Suprapubic skin (tissue), 4 donors: Measurements from ENCODE around the gene SMIM29. TPM values are rescaled to one million over a fixed set of nuclear protein-coding genes. Genes with fewer than 3 reads are reported as not detected.

ENCODE experiments used
- DNase-seq, 2 donors: peaks; one replicate each; pipeline ENCODE4 v3.0.0-alpha.2; 2019; ENCODE audit warnings: low spot score in 2 of 2
- H3K27ac ChIP-seq: fragments of 200-600 bp; sonication (generic); one replicate; pipeline ENCODE4 v1.5.1; 2019
- H3K27me3 ChIP-seq: fragments of 200-600 bp; sonication (generic); one replicate; pipeline ENCODE4 v1.5.1; 2019
- H3K36me3 ChIP-seq: fragments of 200-600 bp; sonication (generic); one replicate; pipeline ENCODE4 v1.5.1; 2019
- H3K4me1 ChIP-seq: fragments of 200-600 bp; sonication (generic); one replicate; pipeline ENCODE4 v1.5.1; 2019
- H3K4me3 ChIP-seq: fragments of 200-600 bp; sonication (generic); one replicate; pipeline ENCODE4 v1.5.1; 2019; ENCODE audit warnings: mild to moderate bottlenecking
- H3K9me3 ChIP-seq: fragments of 200-600 bp; sonication (generic); one replicate; pipeline ENCODE4 v1.5.1; 2019
- CTCF ChIP-seq, 2 donors: fragments of 200-600 bp in 1 of 2; fragments of 450-650 bp in 1 of 2; sonication (generic) in 1 of 2; IDR thresholded peaks; one replicate each; pipeline ENCODE4 v1.5.1; 2016 to 2019; ENCODE audit warnings: antibody characterized with exemption in 2 of 2, mild to moderate bottlenecking in 1 of 2, moderate library complexity in 1 of 2
- EP300 ChIP-seq: sonication (generic); formaldehyde crosslinking; IDR thresholded peaks from one replicate; pipeline ENCODE4 v1.6.1; 2017; ENCODE audit warnings: antibody characterized with exemption
- POLR2A ChIP-seq, 2 donors: fragments of 450-650 bp; IDR thresholded peaks; one replicate each; pipeline ENCODE4 v1.6.1; 2017; ENCODE audit warnings: antibody characterized with exemption in 2 of 2, mild to moderate bottlenecking in 2 of 2, moderate library complexity in 2 of 2
- POLR2AphosphoS5 ChIP-seq, 3 donors: sonication (generic); formaldehyde crosslinking; IDR thresholded peaks; one replicate each; pipeline ENCODE4 v1.6.1; 2017; ENCODE audit warnings: antibody characterized with exemption in 3 of 3
- WGBS: methylation state at CpG from one replicate; pipeline ENCODE4 v1.1.5; 2018; 5-methylcytosine and 5-hydroxymethylcytosine counted together
- total RNA-seq, 4 donors: library from RNA; depleted of rRNA; stranded (reverse); fragments of >200 nt; gene quantifications; one replicate each; pipeline ENCODE4 v1.1.0, GENCODE V29; 2016

The SMIM29 gene
- total RNA-seq, 4 donors from 2014 or later: 45.2 to 58.8 (median 51.2) TPM

- H3K4me3 ChIP-seq: no peak overlapping the region
- peak overlapping the region; percentile 60 for H3K27ac ChIP-seq
- 66% methylated on average over 10 of the region's 15 CpGs for WGBS
- TF ChIP-seq EP300 (no peak), CTCF (IDR thresholded peaks at IDR 0.05) (no peak), POLR2AphosphoS5 (IDR thresholded peaks at IDR 0.05) (no peak), POLR2A (IDR thresholded peaks at IDR 0.05) (no peak)
- H3K9me3 ChIP-seq: no peaks in the 10 kb centered on the region
- no peak for DNase-seq
- H3K4me1 ChIP-seq: peaks cover 52% of the 10 kb centered on the region
- H3K36me3 ChIP-seq: no peaks in the 10 kb centered on the region
- H3K27me3 ChIP-seq: no peaks in the 10 kb centered on the region
Measured at GRCh38 chr6:34226731-34227586, 21.8 kb downstream of the SMIM29 start.

GRCh38 chr6:34226066-34226465, 22.7 kb downstream of the SMIM29 start:
- H3K4me1 ChIP-seq: peaks cover 50% of the 10 kb centered on the region
- no peaks in the 10 kb centered on the region for H3K36me3 ChIP-seq
- 54% methylated on average over 7 of the region's 7 CpGs for WGBS
- no peaks in the 10 kb centered on the region for H3K27me3 ChIP-seq
- no peak overlapping the region for H3K4me3 ChIP-seq
- TF ChIP-seq CTCF (IDR thresholded peaks at IDR 0.05) (no peak), POLR2A (IDR thresholded peaks at IDR 0.05) (no peak), EP300 (no peak), POLR2AphosphoS5 (IDR thresholded peaks at IDR 0.05) (no peak)
- H3K27ac ChIP-seq: peak overlapping the region; percentile 60
- H3K9me3 ChIP-seq: no peaks in the 10 kb centered on the region
- no peak for DNase-seq

- DNase-seq: no peak
- H3K9me3 ChIP-seq: no peaks in the 10 kb centered on the region
- TF ChIP-seq POLR2AphosphoS5 (IDR thresholded peaks at IDR 0.05) (no peak), CTCF (IDR thresholded peaks at IDR 0.05) (no peak), POLR2A (IDR thresholded peaks at IDR 0.05) (no peak), EP300 (no peak)
- no peak overlapping the region for H3K4me3 ChIP-seq
- WGBS: 97% methylated on average over 5 of the region's 5 CpGs
- peaks cover 45% of the 10 kb centered on the region for H3K4me1 ChIP-seq
- H3K27me3 ChIP-seq: no peaks in the 10 kb centered on the region
- H3K36me3 ChIP-seq: no peaks in the 10 kb centered on the region
- H3K27ac ChIP-seq: peak overlapping the region; percentile 60
Measured at GRCh38 chr6:34225551-34225950, 23.3 kb downstream of the SMIM29 start.

- Histone ChIP-seq H3K36me3 (no peaks in the 10 kb centered on the region), H3K4me1 (peaks cover 45% of the 10 kb centered on the region), H3K27me3 (no peaks in the 10 kb centered on the region), H3K9me3 (no peaks in the 10 kb centered on the region), H3K4me3 (peak overlapping the region; percentile 64), H3K27ac (peak overlapping the region; percentile 93)
- DNase-seq: peak; percentile 94
- 2% methylated on average over 51 of the region's 55 CpGs for WGBS
- peak; percentile 37 to 59 for TF ChIP-seq POLR2A (IDR thresholded peaks at IDR 0.05)
- no peak for TF ChIP-seq EP300
- TF ChIP-seq POLR2AphosphoS5 (IDR thresholded peaks at IDR 0.05): peak in 2 of 3 donors; percentile 53 to 90
Measured at GRCh38 chr6:34223956-34224940, 24.6 kb downstream of the SMIM29 start.

- peak overlapping the region; percentile 64 for H3K4me3 ChIP-seq
- TF ChIP-seq POLR2A (IDR thresholded peaks at IDR 0.05) (no peak), CTCF (IDR thresholded peaks at IDR 0.05) (no peak)
- DNase-seq: peak in 1 of 2 donors; percentile 75
- H3K36me3 ChIP-seq: no peaks in the 10 kb centered on the region
- no peaks in the 10 kb centered on the region for H3K27me3 ChIP-seq
- H3K4me1 ChIP-seq: peaks cover 45% of the 10 kb centered on the region
- 19% methylated on average over 9 of the region's 16 CpGs for WGBS
- H3K9me3 ChIP-seq: no peaks in the 10 kb centered on the region
- peak overlapping the region; percentile 93 for H3K27ac ChIP-seq
Measured at GRCh38 chr6:34223381-34223955, 25.3 kb downstream of the SMIM29 start.
